Measurements from ENCODE around the gene THSD4.

DNA sequence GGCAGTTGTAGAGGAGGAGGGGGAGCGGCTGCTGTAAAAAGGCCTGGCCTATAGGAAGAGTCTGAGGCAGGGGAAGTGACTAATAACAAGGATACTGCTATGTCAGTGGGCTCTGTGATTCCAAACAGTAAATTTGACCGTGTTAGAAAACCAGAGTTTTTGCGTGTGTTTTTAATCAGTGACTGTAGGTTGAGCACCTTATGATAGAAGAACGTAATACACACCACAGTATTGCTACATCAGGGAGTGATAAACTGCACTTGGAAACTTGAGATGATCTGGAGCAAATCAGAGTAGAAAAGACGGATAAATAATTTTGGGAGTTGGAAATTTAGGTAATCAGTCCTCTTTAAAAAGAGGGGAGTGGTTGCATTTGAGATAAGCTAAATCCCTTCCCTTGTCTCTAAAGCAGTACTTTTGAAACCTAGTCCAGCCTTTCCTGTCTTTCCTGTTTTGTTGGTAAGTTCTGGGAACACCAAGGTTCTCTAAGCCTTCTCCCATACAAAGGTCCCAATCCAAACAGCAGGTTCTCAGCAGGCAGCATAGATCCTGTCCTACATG, 564.6 kb downstream of the THSD4 start:
- TF ChIP-seq, protein P1, sequence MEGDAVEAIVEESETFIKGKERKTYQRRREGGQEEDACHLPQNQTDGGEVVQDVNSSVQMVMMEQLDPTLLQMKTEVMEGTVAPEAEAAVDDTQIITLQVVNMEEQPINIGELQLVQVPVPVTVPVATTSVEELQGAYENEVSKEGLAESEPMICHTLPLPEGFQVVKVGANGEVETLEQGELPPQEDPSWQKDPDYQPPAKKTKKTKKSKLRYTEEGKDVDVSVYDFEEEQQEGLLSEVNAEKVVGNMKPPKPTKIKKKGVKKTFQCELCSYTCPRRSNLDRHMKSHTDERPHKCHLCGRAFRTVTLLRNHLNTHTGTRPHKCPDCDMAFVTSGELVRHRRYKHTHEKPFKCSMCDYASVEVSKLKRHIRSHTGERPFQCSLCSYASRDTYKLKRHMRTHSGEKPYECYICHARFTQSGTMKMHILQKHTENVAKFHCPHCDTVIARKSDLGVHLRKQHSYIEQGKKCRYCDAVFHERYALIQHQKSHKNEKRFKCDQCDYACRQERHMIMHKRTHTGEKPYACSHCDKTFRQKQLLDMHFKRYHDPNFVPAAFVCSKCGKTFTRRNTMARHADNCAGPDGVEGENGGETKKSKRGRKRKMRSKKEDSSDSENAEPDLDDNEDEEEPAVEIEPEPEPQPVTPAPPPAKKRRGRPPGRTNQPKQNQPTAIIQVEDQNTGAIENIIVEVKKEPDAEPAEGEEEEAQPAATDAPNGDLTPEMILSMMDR (conservative IDR thresholded peaks at IDR 0.05; ENCODE audit: low read length): no peak
- TF ChIP-seq EZH2phosphoT487 (IDR thresholded peaks at IDR 0.05; ENCODE audit: borderline replicate concordance): no peak

Measured in Loucy (cell line).